Thyroid gland (tissue), 4 donors: ENCODE results near the gene CSAD.

Source experiments
- POLR2A ChIP-seq, 2 donors: fragments of 450-650 bp; IDR thresholded peaks; one replicate each; pipeline ENCODE4 v1.6.1; 2017; ENCODE audit warnings: antibody characterized with exemption in 2 of 2, mild to moderate bottlenecking in 2 of 2, moderate library complexity in 1 of 2
- TF ChIP-seq, protein P1 (sequence below), 6 experiments: fragments of 200-600 bp in 3 of 6; fragments of 450-650 bp in 3 of 6; sonication (generic) in 3 of 6; IDR thresholded peaks; one replicate each; pipeline ENCODE4 v1.5.1; 2016 to 2019; ENCODE audit warnings: antibody characterized with exemption in 6 of 6, mild to moderate bottlenecking in 2 of 6, inconsistent platforms in 1 of 6, moderate library complexity in 1 of 6

DNA sequence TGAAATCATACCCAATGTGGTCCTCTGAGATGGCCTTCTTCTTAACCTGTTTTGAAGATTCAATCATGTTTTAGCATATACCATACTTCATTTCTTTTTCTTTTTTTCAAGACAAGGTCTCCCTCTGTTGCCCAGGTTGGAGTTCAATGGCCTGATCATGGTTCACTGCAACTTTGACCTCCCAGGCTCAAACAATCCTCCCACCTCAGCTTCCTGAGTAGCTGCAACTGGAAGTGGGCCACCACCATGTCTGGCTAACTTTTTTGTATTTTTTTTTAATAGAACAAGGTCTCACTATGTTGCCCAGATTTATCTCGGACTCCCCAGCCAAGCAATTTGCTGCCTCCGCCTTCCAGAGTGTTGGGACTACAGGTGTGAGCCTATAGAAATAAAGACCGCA, 47.0 kb downstream of the CSAD start:
- TF ChIP-seq, protein P1, sequence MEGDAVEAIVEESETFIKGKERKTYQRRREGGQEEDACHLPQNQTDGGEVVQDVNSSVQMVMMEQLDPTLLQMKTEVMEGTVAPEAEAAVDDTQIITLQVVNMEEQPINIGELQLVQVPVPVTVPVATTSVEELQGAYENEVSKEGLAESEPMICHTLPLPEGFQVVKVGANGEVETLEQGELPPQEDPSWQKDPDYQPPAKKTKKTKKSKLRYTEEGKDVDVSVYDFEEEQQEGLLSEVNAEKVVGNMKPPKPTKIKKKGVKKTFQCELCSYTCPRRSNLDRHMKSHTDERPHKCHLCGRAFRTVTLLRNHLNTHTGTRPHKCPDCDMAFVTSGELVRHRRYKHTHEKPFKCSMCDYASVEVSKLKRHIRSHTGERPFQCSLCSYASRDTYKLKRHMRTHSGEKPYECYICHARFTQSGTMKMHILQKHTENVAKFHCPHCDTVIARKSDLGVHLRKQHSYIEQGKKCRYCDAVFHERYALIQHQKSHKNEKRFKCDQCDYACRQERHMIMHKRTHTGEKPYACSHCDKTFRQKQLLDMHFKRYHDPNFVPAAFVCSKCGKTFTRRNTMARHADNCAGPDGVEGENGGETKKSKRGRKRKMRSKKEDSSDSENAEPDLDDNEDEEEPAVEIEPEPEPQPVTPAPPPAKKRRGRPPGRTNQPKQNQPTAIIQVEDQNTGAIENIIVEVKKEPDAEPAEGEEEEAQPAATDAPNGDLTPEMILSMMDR (IDR thresholded peaks at IDR 0.05) = no peak
- no peak for TF ChIP-seq POLR2A (IDR thresholded peaks at IDR 0.05)
